IMR-90 (cell line): ENCODE results near the gene CASP2. TPM values are rescaled to one million over a fixed set of nuclear protein-coding genes. Genes with fewer than 3 reads are reported as not detected.

Experiments
- ATAC-seq: fragments of 200-7000 bp; cut with Tn5 transposase; 2 replicates; pipeline ENCODE4 v1.9.1; 2020; ENCODE audit warnings: low read depth, mild to moderate bottlenecking, moderate library complexity
- BruUV-seq: library from RNA; stranded (reverse); fragments of 400-500 nt; replicated peaks from 2 replicates; lab custom pipeline; 2021; lab: Mats Ljungman, UMichigan
- CTCF ChIA-PET: fragments of 300-600 bp; formaldehyde crosslinking; extraction: SDS; loops from one replicate; lab custom pipeline; 2021; ENCODE audit warnings: antibody characterized with exemption; lab: Yijun Ruan, JAX
- POLR2A ChIA-PET: fragments of 300-600 bp; sonication (Branson Sonifier 250); formaldehyde crosslinking; loops from one replicate; lab custom pipeline; 2022; ENCODE audit warnings: antibody characterized with exemption; ENCODE audit not compliant: unreplicated experiment; lab: Charles Lee
- DNase-seq: peaks from one replicate; pipeline ENCODE4 v3.0.0; 2013
- H2AFZ ChIP-seq: replicated peaks from 2 replicates; pipeline ENCODE3; 2013; ENCODE audit warnings: low read length, mild to moderate bottlenecking; ENCODE audit not compliant: poor library complexity
- H2AK5ac ChIP-seq: 2 replicates; pipeline ENCODE4 v1.6.1; 2013; ENCODE audit warnings: low read depth, low read length, inconsistent platforms
- H2AK9ac ChIP-seq: replicated peaks from 2 replicates; pipeline ENCODE3; 2013; ENCODE audit warnings: mild to moderate bottlenecking, low read depth, low read length, moderate library complexity; ENCODE audit not compliant: poor library complexity
- H2BK120ac ChIP-seq: 2 replicates; pipeline ENCODE4 v1.6.1; 2013; ENCODE audit warnings: low read depth, low read length, inconsistent platforms
- H2BK15ac ChIP-seq: 3 replicates; pipeline ENCODE4 v1.6.1; 2013; ENCODE audit warnings: low read depth, low read length, inconsistent platforms
- H2BK20ac ChIP-seq: 2 replicates; pipeline ENCODE4 v1.6.1; 2013; ENCODE audit warnings: low read depth, mild to moderate bottlenecking, inconsistent platforms, low read length, moderate library complexity
- H2BK5ac ChIP-seq: 2 replicates; pipeline ENCODE4 v1.6.1; 2013; ENCODE audit warnings: mild to moderate bottlenecking, low read depth, low read length, inconsistent platforms; ENCODE audit not compliant: poor library complexity, severe bottlenecking
- H3K14ac ChIP-seq: replicated peaks from 2 replicates; pipeline ENCODE4 v1.6.1; 2013; ENCODE audit warnings: low read depth, low read length, inconsistent platforms
- H3K18ac ChIP-seq: 2 replicates; pipeline ENCODE4 v1.6.1; 2013; ENCODE audit warnings: low read depth, low read length, control low read depth
- H3K23ac ChIP-seq: 2 replicates; pipeline ENCODE4 v1.6.1; 2013; ENCODE audit warnings: low read depth, low read length, inconsistent platforms
- H3K27ac ChIP-seq: 2 replicates; pipeline ENCODE4 v1.5.1; 2013; ENCODE audit warnings: mild to moderate bottlenecking, control low read depth, low read length; ENCODE audit not compliant: insufficient read depth
- H3K27me3 ChIP-seq: 2 replicates; pipeline ENCODE4 v1.6.1; 2013; ENCODE audit warnings: low read length; ENCODE audit not compliant: control insufficient read depth, insufficient read depth
- H3K36me3 ChIP-seq: 2 replicates; pipeline ENCODE4 v1.6.1; 2013; ENCODE audit warnings: low read length, mixed read lengths; ENCODE audit not compliant: control insufficient read depth, insufficient read depth
- H3K4ac ChIP-seq: 2 replicates; pipeline ENCODE4 v1.6.1; 2013; ENCODE audit warnings: low read depth, low read length, inconsistent platforms
- H3K4me1 ChIP-seq: 2 replicates; pipeline ENCODE4 v1.6.1; 2013; ENCODE audit warnings: low read length, mixed read lengths; ENCODE audit not compliant: control insufficient read depth, insufficient read depth
- H3K4me2 ChIP-seq: 2 replicates; pipeline ENCODE4 v1.6.1; 2013; ENCODE audit warnings: low read depth, mild to moderate bottlenecking, control low read depth, low read length, moderate library complexity
- H3K4me3 ChIP-seq: 2 replicates; pipeline ENCODE4 v1.5.1; 2013; ENCODE audit warnings: low read depth, mild to moderate bottlenecking, control low read depth, low read length, moderate library complexity; ENCODE audit not compliant: insufficient read depth
- H3K56ac ChIP-seq: 2 replicates; pipeline ENCODE4 v1.6.1; 2013; ENCODE audit warnings: low read length, inconsistent platforms; ENCODE audit not compliant: insufficient read depth; ENCODE audit errors: extremely low read depth
- H3K79me1 ChIP-seq, 2 experiments: 2 replicates each; pipeline ENCODE4 v1.6.1; 2013; ENCODE audit warnings: low read length in 2 of 2, inconsistent platforms in 1 of 2, low read depth in 1 of 2
- H3K9ac ChIP-seq: 2 replicates; pipeline ENCODE4 v1.6.1; 2013; ENCODE audit warnings: low read depth, low read length, control low read depth
- H3K9me1 ChIP-seq: 2 replicates; pipeline ENCODE4 v1.6.1; 2013; ENCODE audit warnings: low read length, inconsistent platforms; ENCODE audit not compliant: insufficient read depth
- H3K9me3 ChIP-seq: 2 replicates; pipeline ENCODE4 v1.6.1; 2013; ENCODE audit warnings: low read length; ENCODE audit not compliant: control insufficient read depth, insufficient read depth
- H4K20me1 ChIP-seq: 2 replicates; pipeline ENCODE4 v1.6.1; 2013; ENCODE audit warnings: low read length, inconsistent platforms; ENCODE audit not compliant: insufficient read depth
- H4K5ac ChIP-seq: 2 replicates; pipeline ENCODE4 v1.6.1; 2013; ENCODE audit warnings: mild to moderate bottlenecking, low read depth, low read length, control low read depth
- H4K8ac ChIP-seq, 2 experiments: 2 replicates each; pipeline ENCODE4 v1.6.1; 2013; ENCODE audit warnings: low read depth in 2 of 2, low read length in 2 of 2, control low read depth in 1 of 2, inconsistent platforms in 1 of 2
- H4K91ac ChIP-seq: 2 replicates; pipeline ENCODE4 v1.6.1; 2013; ENCODE audit warnings: low read depth, low read length, inconsistent platforms; ENCODE audit not compliant: insufficient read depth
- BHLHE40 ChIP-seq: fragments of 150-350 bp; IDR thresholded peaks from 2 replicates; pipeline ENCODE4 v1.6.1; 2016; ENCODE audit warnings: mild to moderate bottlenecking, low read depth, low read length
- CEBPB ChIP-seq: IDR thresholded peaks from 2 replicates; pipeline ENCODE4 v1.6.1; 2012; ENCODE audit warnings: low read depth, low read length, improper control_type of control experiment
- CHD1 ChIP-seq: IDR thresholded peaks from 2 replicates; pipeline ENCODE4 v1.6.1; 2012; ENCODE audit warnings: low read depth, low read length, improper control_type of control experiment
- FOS ChIP-seq: fragments of 150-350 bp; IDR thresholded peaks from 2 replicates; pipeline ENCODE4 v1.6.1; 2016; ENCODE audit warnings: low read depth, low read length
- MAFK ChIP-seq: IDR thresholded peaks from 2 replicates; pipeline ENCODE4 v1.6.1; 2012; ENCODE audit warnings: low read depth, low read length, improper control_type of control experiment
- MAZ ChIP-seq: IDR thresholded peaks from 2 replicates; pipeline ENCODE4 v1.6.1; 2012; ENCODE audit warnings: low read depth, mild to moderate bottlenecking, low read length, improper control_type of control experiment, moderate library complexity, borderline replicate concordance
- NFE2L2 ChIP-seq: fragments of 150-350 bp; IDR thresholded peaks from 2 replicates; pipeline ENCODE4 v1.6.1; 2016; ENCODE audit warnings: low read depth, mild to moderate bottlenecking, low read length
- POLR2A ChIP-seq: IDR thresholded peaks from 2 replicates; pipeline ENCODE4 v1.6.1; 2012; ENCODE audit warnings: mild to moderate bottlenecking, low read depth, low read length
- RAD21 ChIP-seq: IDR thresholded peaks from 2 replicates; pipeline ENCODE4 v1.6.1; 2012; ENCODE audit warnings: low read length, improper control_type of control experiment
- RCOR1 ChIP-seq: IDR thresholded peaks from 2 replicates; pipeline ENCODE4 v1.6.1; 2012; ENCODE audit warnings: mild to moderate bottlenecking, low read length, improper control_type of control experiment; ENCODE audit not compliant: insufficient replicate concordance
- RFX5 ChIP-seq: IDR thresholded peaks from 2 replicates; pipeline ENCODE4 v1.8.0; 2012; ENCODE audit warnings: low read depth, mild to moderate bottlenecking, low read length, moderate library complexity
- SMC3 ChIP-seq: fragments of 150-350 bp; IDR thresholded peaks from 2 replicates; pipeline ENCODE4 v1.6.1; 2016; ENCODE audit warnings: low read depth, mild to moderate bottlenecking, antibody characterized with exemption, low read length, moderate library complexity
- WGBS, 2 experiments: methylation state at CpG; one replicate each; pipeline versions ENCODE4 v1.1.5 to v1.1.7; 2013; ENCODE audit warnings: missing lambda C conversion rate in 2 of 2; ENCODE audit not compliant: insufficient read length in 1 of 2; ENCODE audit errors: extremely low coverage in 2 of 2; 5-methylcytosine and 5-hydroxymethylcytosine counted together
- dilution Hi-C: fragments of 300-500 bp; cut with HindIII; formaldehyde crosslinking; loops from one replicate; pipeline ENCODE4 v1.14.3; 2018; ENCODE audit warnings: low sequenced_read_pairs; ENCODE audit not compliant: unreplicated experiment
- in situ Hi-C: fragments of 300-500 bp; cut with MboI; formaldehyde crosslinking; loops from 3 replicates; pipeline ENCODE4 v1.14.3; 2019; ENCODE audit warnings: low sequenced_read_pairs, inconsistent platforms, mixed read lengths
- intact Hi-C: fragments of 100-400 bp; cut with micrococcal nuclease; formaldehyde crosslinking; loops from 2 replicates; pipeline ENCODE4 v1.10.0; 2022
- polyA plus RNA-seq, 3 experiments: library from polyadenylated mRNA; depleted of rRNA; stranded (reverse); fragments of >200 nt; gene quantifications; 2 replicates each; pipeline ENCODE4 v1.2.3, GENCODE V29; 2012; ENCODE audit warnings: low replicate concordance in 1 of 3
- total RNA-seq: library from RNA; depleted of rRNA; stranded (reverse); fragments of >200 nt; gene quantifications from 2 replicates; pipeline ENCODE4 v1.2.3, GENCODE V29; 2012
- TF ChIP-seq, protein P1 (sequence below): conservative IDR thresholded peaks from 2 replicates; pipeline ENCODE4 v1.5.1; 2012; ENCODE audit warnings: mild to moderate bottlenecking, low read depth, low read length, improper control_type of control experiment

CASP2 gene
- total and polyA plus RNA-seq, 2 of the 4 experiments (the other 2 are of a cell fraction): 15.4 to 25.6 TPM

- H4K8ac ChIP-seq: no peak overlapping the region
- H2BK20ac ChIP-seq: no peak overlapping the region
- H4K5ac ChIP-seq: no peak overlapping the region
- H3K4me1 ChIP-seq: peaks cover 9% of the 10 kb centered on the region
- no peak overlapping the region for H2AFZ ChIP-seq
- H3K79me1 ChIP-seq: peaks cover 16 to 47% of the 10 kb centered on the region in 2 experiments; a peak in 3 of 4 replicates
- no peak overlapping the region for H3K23ac ChIP-seq
- H3K9me1 ChIP-seq: peaks cover 9% of the 10 kb centered on the region
- POLR2A ChIA-PET: no interaction called here
- H3K36me3 ChIP-seq: peaks cover 28% of the 10 kb centered on the region
- H4K20me1 ChIP-seq: peaks cover 9% of the 10 kb centered on the region; the same call in 1 of the 2 replicates
- in situ Hi-C loops: no loop called here
- no peak overlapping the region for H2AK9ac ChIP-seq
- no peak overlapping the region for H3K56ac ChIP-seq
- no peak overlapping the region for H3K4ac ChIP-seq
- H3K4me2 ChIP-seq: no peak overlapping the region
- no peak overlapping the region for H3K4me3 ChIP-seq
- H4K91ac ChIP-seq: no peak overlapping the region
- no peak overlapping the region for H3K14ac ChIP-seq
- H2BK5ac ChIP-seq: no peak overlapping the region
- no peaks in the 10 kb centered on the region for H3K27me3 ChIP-seq
- ATAC-seq (no peak), DNase-seq (no peak)
- no peak overlapping the region for H2BK120ac ChIP-seq
- no peak overlapping the region for H3K18ac ChIP-seq
- TF ChIP-seq POLR2A (no peak), CHD1 (no peak), RFX5 (no peak), MAZ (no peak), RAD21 (no peak), RCOR1 (no peak), BHLHE40 (no peak), NFE2L2 (no peak), MAFK (no peak), CEBPB (no peak), SMC3 (no peak), FOS (no peak)
- TF ChIP-seq, protein P1, sequence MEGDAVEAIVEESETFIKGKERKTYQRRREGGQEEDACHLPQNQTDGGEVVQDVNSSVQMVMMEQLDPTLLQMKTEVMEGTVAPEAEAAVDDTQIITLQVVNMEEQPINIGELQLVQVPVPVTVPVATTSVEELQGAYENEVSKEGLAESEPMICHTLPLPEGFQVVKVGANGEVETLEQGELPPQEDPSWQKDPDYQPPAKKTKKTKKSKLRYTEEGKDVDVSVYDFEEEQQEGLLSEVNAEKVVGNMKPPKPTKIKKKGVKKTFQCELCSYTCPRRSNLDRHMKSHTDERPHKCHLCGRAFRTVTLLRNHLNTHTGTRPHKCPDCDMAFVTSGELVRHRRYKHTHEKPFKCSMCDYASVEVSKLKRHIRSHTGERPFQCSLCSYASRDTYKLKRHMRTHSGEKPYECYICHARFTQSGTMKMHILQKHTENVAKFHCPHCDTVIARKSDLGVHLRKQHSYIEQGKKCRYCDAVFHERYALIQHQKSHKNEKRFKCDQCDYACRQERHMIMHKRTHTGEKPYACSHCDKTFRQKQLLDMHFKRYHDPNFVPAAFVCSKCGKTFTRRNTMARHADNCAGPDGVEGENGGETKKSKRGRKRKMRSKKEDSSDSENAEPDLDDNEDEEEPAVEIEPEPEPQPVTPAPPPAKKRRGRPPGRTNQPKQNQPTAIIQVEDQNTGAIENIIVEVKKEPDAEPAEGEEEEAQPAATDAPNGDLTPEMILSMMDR: no peak
- no CpG with 5 or more reads among the region's 5 CpGs for WGBS, 2 experiments
- H3K9me3 ChIP-seq: no peaks in the 10 kb centered on the region
- intact Hi-C loops: no loop called here
- H2BK15ac ChIP-seq: no peak overlapping the region
- CTCF ChIA-PET: interaction anchor here (1.3 kb wide), 1 partner anchor 53 kb away, joined by 4 read pairs; no protein-coding TSS in a partner anchor
- BruUV-seq: no TSS peak
- H3K27ac ChIP-seq: no peak overlapping the region
- H3K9ac ChIP-seq: no peak overlapping the region
- dilution Hi-C loops: no loop called here
- H2AK5ac ChIP-seq: no peak overlapping the region
These were observed 4.7 kb downstream of the CASP2 start for GRCh38 chr7:143292876-143293275.
